Right lobe of liver (tissue), 6 donors: ENCODE measurements around the gene PPP1R12A. TPM values are rescaled to one million over a fixed set of nuclear protein-coding genes. Genes with fewer than 3 reads are reported as not detected.

Source experiments
- ATAC-seq, 4 donors: fragments of 200-7000 bp; cut with Tn5 transposase; one replicate each; pipeline ENCODE4 v1.9.1; 2020; ENCODE audit warnings: mild to moderate bottlenecking in 4 of 4, moderate library complexity in 4 of 4
- DNase-seq, 3 donors: peaks; one replicate each; pipeline ENCODE4 v3.0.0-alpha.2; 2020
- H3K27ac ChIP-seq, 3 donors: fragments of 200-600 bp; one replicate each; pipeline ENCODE4 v1.8.0; 2022
- H3K27me3 ChIP-seq, 2 donors: fragments of 200-600 bp; one replicate each; pipeline ENCODE4 v1.8.0; 2022
- H3K36me3 ChIP-seq, 4 donors: fragments of 200-600 bp; sonication (generic) in 1 of 4; one replicate each; pipeline versions ENCODE4 v1.5.1 to v1.8.0; 2017 to 2022; ENCODE audit warnings: control low read depth in 1 of 4
- H3K4me1 ChIP-seq, 4 donors: fragments of 200-600 bp; sonication (generic) in 1 of 4; one replicate each; pipeline versions ENCODE4 v1.5.1 to v1.8.0; 2017 to 2022; ENCODE audit warnings: control low read depth in 1 of 4
- H3K4me3 ChIP-seq, 3 donors: fragments of 200-600 bp; one replicate each; pipeline ENCODE4 v1.8.0; 2022
- H3K9me3 ChIP-seq, 4 donors: fragments of 200-600 bp; sonication (generic) in 1 of 4; one replicate each; pipeline versions ENCODE4 v1.5.1 to v1.8.0; 2017 to 2022; ENCODE audit warnings: control low read depth in 1 of 4
- CTCF ChIP-seq, 4 donors: fragments of 200-600 bp in 3 of 4; fragments of 450-650 bp in 1 of 4; IDR thresholded peaks; one replicate each; pipeline versions ENCODE4 v1.5.1 to v1.8.0; 2016 to 2022; ENCODE audit warnings: antibody characterized with exemption in 4 of 4, mild to moderate bottlenecking in 2 of 4
- POLR2A ChIP-seq: fragments of 450-650 bp; IDR thresholded peaks from one replicate; pipeline ENCODE4 v1.6.1; 2017; ENCODE audit warnings: antibody characterized with exemption, mild to moderate bottlenecking
- WGBS: methylation state at CpG from one replicate; pipeline ENCODE4 v1.1.6; 2018; ENCODE audit warnings: low coverage, low lambda C conversion rate; ENCODE audit not compliant: insufficient coverage; ENCODE audit errors: missing lambda C conversion rate; 5-methylcytosine and 5-hydroxymethylcytosine counted together
- intact Hi-C, 2 donors: fragments of 100-400 bp; cut with DNase I; formaldehyde crosslinking; loops; one replicate each; pipeline versions ENCODE4 v1.11.2 to v1.14.1; 2022
- total RNA-seq, 6 experiments: library from RNA; depleted of rRNA in 2 of 6; stranded (reverse); fragments of >200 nt in 2 of 6; fragmentation: NEBNext Ultra II Directional in 3 of 6; extraction: Animal tissue kit (Norgen Biotek cat#: 25700) in 3 of 6; gene quantifications; one replicate each; pipeline versions ENCODE4 v1.1.0 to v1.2.4, GENCODE V29; 2016 to 2023
- donor health status: DM: no; HTN: yes; CAD: no.
- donor health status: DM: no; HTN: no; CAD: no.
- donor health status: DM: no; HTN: no; CAD: no.
- donor health status: DM: no; HTN: yes; CAD: no.
- donor health status: DM: no; HTN: yes; CAD: no.

The PPP1R12A gene
- total RNA-seq, 6 experiments from 2014 or later = 13.1 to 21.0 (median 19.2) TPM

DNA sequence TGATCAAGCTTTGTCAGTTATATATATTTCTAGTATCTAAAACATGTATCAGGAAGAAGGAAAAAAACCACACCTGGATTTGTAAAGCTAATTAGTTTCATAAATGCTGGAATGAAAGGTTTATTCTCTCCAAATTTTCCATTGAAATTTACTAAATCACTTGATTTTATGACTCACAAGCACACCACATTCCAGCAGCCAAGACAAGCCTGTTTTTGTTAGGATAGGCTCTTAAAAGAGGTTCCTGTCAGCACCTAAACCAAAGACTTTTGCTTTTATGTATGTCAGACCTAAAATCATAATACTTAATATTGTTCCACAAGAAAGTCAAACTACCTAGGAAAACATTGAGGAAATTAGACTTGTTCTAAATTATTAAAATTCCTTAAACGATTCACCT, 158.8 kb downstream of the PPP1R12A start:
- H3K27ac ChIP-seq = no peak overlapping the region
- no peak for DNase-seq
- H3K36me3 ChIP-seq = peaks cover 0 to 4% (median 0%) of the 10 kb centered on the region in 4 donors

GRCh38 chr12:79775355-79776027, 159.4 kb downstream of the PPP1R12A start:
- no peaks in the 10 kb centered on the region for H3K4me1 ChIP-seq
- TF ChIP-seq POLR2A = no peak
- no peak for TF ChIP-seq CTCF (IDR thresholded peaks at IDR 0.05)
- no peak overlapping the region for H3K27ac ChIP-seq
- 76% methylated on average over 3 of the region's 3 CpGs for whole genome bisulfite sequencing
- DNase-seq (no peak), ATAC-seq (no peak)
- H3K9me3 ChIP-seq = no peaks in the 10 kb centered on the region
- peaks cover 0 to 4% (median 0%) of the 10 kb centered on the region in 4 donors for H3K36me3 ChIP-seq
- H3K4me3 ChIP-seq = no peak overlapping the region
- intact Hi-C loops = no loop called here
- no peaks in the 10 kb centered on the region for H3K27me3 ChIP-seq

More for the DNA sequence above, 158.8 kb downstream of the PPP1R12A start:
- no peak overlapping the region for H3K4me3 ChIP-seq
- H3K9me3 ChIP-seq = no peaks in the 10 kb centered on the region
- 100% methylated on average over 1 of the region's 1 CpG for WGBS
- intact Hi-C loops = no loop called here
- no peaks in the 10 kb centered on the region for H3K4me1 ChIP-seq
- H3K27me3 ChIP-seq = no peaks in the 10 kb centered on the region
- no peak for ATAC-seq
- TF ChIP-seq POLR2A = no peak
- no peak for TF ChIP-seq CTCF (IDR thresholded peaks at IDR 0.05)

DNA sequence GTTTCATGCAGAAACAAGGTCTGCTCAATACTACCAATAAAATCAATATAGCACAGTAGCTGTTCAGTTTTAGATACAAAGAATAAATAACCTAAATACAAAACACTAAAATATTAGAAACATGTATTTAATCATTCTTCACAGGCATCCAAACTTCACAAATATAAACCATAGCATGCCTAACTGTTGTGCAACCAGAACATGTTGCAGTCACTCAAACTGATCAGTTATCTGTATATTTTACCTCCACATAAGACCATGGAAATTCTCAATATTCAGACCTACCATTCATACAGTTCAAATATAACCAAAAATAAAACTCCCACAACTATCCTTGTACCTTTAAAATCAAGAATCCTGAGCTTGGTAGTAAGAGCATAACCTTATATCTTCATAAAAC, 161.0 kb downstream of the PPP1R12A start:
- intact Hi-C loops = no loop called here
- no peak overlapping the region for H3K4me3 ChIP-seq
- DNase-seq (no peak), ATAC-seq (no peak)
- H3K27me3 ChIP-seq = no peaks in the 10 kb centered on the region
- H3K27ac ChIP-seq = no peak overlapping the region
- H3K4me1 ChIP-seq = no peaks in the 10 kb centered on the region
- no peak for TF ChIP-seq POLR2A
- no peak for TF ChIP-seq CTCF (IDR thresholded peaks at IDR 0.05)
- no peaks in the 10 kb centered on the region for H3K9me3 ChIP-seq
- H3K36me3 ChIP-seq = no peaks in the 10 kb centered on the region

DNA sequence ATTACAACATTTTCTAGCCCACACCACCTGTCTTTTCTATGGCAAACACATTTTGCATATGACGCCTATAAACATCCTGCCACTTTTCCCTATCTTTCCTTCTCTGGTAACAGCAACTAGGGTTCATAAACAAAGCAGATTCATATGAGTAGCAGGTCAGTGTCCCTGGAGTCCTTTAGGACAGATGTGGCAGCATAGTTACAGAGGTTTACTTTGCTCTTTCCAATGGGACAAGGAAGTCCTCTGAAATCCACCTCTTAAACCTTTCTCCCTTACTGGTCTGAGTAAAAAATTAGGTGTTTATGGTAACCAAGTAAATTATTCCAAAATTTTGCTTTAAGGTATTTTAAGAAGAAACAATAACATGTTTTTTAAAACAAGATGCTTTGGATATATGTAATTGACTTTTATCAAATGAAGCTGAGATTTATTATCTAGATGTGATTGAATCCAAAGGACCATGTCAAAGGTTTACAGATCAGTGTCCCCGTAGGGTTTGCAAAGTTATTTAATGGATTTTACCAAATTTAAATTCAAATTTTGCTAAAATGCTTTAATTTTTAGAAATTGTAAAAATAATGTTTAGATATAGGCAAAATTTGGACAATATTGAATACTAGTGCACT, 164.9 kb downstream of the PPP1R12A start:
- 92% methylated on average over 2 of the region's 2 CpGs for WGBS
- H3K4me1 ChIP-seq = no peaks in the 10 kb centered on the region
- no peak for TF ChIP-seq POLR2A
- no peak for TF ChIP-seq CTCF (IDR thresholded peaks at IDR 0.05)
- DNase-seq (no peak), ATAC-seq (no peak)
- H3K27me3 ChIP-seq = no peaks in the 10 kb centered on the region
- no peaks in the 10 kb centered on the region for H3K36me3 ChIP-seq
- H3K9me3 ChIP-seq = no peaks in the 10 kb centered on the region
- no peak overlapping the region for H3K27ac ChIP-seq
- no peak overlapping the region for H3K4me3 ChIP-seq
- intact Hi-C loops = no loop called here
